Coronary artery (tissue), 2 donors: Measurements from ENCODE around the gene NET1.

Experiments used
- DNase-seq: peaks from one replicate; pipeline ENCODE4 v3.0.0-alpha.2; 2017; ENCODE audit warnings: low spot score
- H3K27ac ChIP-seq, 2 donors: fragments of 200-600 bp; sonication (generic); one replicate each; pipeline ENCODE4 v1.5.1; 2016 to 2019
- H3K4me3 ChIP-seq: fragments of 200-600 bp; sonication (generic); 2 replicates; pipeline ENCODE4 v1.5.1; 2016; ENCODE audit warnings: mild to moderate bottlenecking, moderate library complexity
- TF ChIP-seq, protein P1 (sequence below): fragments of 200-600 bp; sonication (generic); IDR thresholded peaks from one replicate; pipeline ENCODE4 v1.5.1; 2019; ENCODE audit warnings: antibody characterized with exemption

NET1 gene

DNA sequence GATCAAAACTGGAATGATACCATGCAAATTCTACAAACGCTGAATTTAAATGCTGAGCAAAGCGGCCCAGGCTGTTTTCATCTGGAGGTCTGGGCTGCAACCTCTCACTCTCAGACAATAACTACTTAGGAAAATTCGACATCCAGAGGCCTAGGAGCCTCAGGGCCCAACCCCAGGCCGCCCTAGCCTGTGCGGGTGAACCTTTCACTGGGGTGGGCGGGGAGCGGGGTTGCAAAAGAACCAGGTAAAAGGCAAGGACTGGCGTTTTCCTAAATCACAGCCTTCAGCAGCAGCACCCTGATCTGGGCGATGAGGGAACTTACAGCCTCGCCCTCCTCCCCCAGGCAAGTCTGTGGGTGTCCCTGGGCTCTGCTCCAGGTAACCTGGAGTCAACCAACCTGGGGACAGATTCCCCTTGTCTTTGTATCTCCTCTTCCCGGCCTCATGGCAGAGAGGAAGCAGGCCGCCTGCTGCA is 53.7 kb downstream of the NET1 start:
- Histone ChIP-seq H3K4me3 (no peak overlapping the region), H3K27ac (no peak overlapping the region)
- DNase-seq = no peak
- TF ChIP-seq, protein P1, sequence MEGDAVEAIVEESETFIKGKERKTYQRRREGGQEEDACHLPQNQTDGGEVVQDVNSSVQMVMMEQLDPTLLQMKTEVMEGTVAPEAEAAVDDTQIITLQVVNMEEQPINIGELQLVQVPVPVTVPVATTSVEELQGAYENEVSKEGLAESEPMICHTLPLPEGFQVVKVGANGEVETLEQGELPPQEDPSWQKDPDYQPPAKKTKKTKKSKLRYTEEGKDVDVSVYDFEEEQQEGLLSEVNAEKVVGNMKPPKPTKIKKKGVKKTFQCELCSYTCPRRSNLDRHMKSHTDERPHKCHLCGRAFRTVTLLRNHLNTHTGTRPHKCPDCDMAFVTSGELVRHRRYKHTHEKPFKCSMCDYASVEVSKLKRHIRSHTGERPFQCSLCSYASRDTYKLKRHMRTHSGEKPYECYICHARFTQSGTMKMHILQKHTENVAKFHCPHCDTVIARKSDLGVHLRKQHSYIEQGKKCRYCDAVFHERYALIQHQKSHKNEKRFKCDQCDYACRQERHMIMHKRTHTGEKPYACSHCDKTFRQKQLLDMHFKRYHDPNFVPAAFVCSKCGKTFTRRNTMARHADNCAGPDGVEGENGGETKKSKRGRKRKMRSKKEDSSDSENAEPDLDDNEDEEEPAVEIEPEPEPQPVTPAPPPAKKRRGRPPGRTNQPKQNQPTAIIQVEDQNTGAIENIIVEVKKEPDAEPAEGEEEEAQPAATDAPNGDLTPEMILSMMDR = no peak

DNA sequence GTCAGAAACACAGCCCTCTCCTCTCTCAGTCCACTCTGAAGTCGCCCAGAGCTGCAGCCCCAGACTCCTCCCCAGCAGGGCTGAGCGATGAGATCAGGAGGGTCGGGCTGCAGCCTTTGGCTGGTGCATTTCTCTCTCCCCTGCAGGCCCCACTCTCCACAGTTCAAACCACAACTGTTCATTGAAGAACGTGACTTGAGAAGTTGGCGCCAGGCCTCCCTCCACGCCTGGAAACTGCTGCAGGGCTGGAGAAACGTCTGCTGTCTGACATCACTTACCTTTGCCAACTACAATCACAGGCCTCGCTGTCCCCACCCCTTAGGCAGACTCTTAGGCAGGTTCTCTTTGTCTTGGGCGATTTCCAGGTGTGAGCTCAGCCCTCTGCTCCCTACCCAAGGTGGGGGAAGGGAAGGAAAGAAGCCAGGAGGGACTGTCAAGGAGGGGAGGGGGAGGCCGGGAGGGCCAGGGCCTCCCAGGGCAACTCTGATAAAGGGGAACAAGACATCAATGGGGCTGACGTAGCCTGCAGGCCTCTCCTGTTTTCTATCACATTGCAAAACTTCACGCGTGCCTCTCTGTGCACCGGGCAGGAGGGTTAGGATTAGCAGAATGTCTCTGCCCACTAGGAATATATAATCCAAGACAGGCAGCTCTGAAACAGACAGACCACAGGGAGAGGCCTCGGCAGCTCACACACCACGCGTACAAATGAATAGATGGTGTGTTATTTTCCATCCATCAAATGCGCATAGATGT is 54.3 kb downstream of the NET1 start:
- no peak overlapping the region for H3K27ac ChIP-seq
- TF ChIP-seq, protein P1 = no peak
- no peak overlapping the region for H3K4me3 ChIP-seq
- DNase-seq = no peak

DNA sequence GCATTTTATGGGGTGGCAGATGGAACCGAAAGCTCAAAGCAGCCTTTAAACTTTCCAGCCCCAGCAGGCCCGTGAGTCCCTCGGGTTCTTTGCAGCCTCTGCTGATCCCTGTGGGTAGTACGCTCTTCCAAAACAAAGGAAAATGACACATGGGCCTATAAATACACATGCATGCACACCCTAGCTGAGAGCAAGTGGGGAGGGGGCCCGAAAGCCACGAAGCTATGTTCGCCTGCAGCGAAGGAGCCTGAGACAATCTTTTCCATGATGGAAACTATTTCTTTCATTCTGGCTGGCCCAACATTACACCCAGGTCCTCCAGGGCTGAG is 54.8 kb downstream of the NET1 start:
- H3K4me3 ChIP-seq = no peak overlapping the region
- TF ChIP-seq, protein P1 = no peak
- H3K27ac ChIP-seq = no peak overlapping the region
- DNase-seq = no peak

DNA sequence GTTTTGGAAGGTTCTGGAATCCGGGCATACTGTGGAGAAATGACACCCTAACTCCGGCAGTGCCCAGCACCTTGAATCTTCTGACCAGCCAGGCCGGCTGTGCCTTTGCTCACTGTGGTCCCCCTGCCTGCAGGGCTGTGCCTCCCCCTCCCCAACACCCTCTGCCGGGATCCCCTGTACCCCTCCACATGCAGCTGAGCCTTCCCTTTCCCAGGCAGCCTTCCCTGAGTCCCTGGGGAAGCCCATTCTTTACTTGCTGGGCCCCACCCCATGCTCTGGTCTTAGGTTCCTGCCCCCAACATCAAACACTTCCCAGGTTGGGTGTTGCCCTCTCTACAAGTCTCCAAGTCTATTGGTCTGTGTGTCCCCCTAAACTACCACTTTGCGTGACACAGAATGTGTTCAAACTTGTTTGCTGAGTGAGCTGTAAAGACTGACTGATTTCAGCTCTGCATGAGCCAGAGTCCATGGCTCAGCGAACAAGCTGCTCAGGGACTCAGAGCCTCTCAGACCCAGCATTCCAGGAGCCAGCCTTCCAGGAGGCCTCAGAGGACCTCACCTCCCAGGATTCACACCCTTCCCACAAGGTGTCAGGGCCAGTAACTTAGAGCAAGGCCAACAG is 55.4 kb downstream of the NET1 start:
- Histone ChIP-seq H3K4me3 (no peak overlapping the region), H3K27ac (no peak overlapping the region)
- TF ChIP-seq, protein P1 = no peak
- DNase-seq = no peak

DNA sequence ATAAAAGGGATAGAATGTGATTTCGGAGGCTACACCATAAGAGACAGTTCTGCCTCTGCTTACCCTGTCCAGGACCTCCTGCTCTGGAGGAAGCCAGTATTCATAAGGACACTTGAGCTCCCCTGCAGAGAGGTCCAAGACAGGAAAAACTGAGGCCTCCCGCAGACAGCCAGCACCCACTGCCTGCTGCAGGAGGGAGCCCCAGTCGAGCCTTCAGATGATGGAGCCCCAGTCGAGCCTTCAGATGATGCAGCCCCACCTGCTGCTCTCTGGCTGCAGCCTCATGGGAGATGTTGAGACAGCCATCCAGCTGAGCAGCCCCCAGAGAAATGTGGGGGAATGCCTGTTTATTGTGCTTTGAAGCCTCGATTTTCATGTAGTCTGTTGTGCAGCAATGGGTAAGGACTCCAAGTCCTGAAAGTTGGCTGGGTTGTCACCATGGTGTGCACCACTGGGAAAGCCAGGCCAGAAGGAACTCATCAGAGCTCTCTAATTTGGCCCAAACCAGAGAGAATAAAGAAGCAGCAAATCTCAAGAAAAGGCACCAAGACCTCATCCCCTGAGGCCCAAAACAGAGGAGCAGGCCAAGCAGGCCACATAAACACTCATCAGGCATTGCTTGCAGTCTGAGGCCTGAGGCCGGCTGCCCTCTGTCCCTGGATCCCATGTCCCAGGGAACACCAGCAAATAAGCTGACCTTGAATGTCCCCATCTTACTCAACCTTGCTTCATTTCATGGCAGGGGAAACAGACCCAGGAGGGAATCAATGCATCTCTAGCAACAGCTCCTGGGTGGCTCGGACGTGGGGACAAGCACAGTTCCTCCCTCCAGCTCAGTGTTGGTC is 56.1 kb downstream of the NET1 start:
- Histone ChIP-seq H3K27ac (no peak overlapping the region), H3K4me3 (no peak overlapping the region)
- TF ChIP-seq, protein P1 = no peak
- no peak for DNase-seq

DNA sequence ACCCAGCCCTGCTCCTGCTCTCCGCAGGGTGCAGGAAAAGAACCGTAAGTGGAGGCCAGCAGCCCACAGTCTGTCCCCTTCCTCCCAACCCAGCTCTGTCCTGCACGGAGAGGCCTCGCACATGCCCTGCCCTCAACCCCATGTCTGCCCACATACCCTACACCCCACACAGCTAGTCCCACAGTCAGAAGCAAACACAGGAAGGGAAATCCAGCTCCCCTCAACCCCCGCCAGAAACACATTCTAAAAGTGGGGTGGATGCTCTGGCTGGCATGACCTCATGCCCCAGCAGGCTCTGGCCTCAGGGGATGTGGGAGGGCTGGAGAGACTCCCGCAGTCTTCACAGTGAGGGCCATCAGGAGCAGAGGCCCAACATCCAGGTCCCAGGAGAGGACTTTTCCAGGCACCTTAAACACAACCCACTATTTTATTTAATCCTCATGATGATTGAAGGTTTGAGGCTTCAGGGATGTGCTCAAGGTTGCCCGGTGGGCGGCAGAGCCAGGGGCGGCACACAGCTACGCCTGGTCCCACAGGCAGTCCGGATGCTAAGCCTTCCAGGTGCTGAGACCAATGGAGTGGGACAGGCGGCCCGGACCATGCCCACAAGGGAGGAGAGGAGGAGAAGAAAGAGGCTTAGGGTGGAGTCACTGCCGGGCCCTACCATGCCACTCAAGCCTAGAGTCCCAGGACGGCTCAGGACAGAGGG is 57.1 kb downstream of the NET1 start:
- Histone ChIP-seq H3K27ac (no peak overlapping the region), H3K4me3 (no peak overlapping the region)
- DNase-seq = no peak
- TF ChIP-seq, protein P1 = no peak
